ENCODE data around the gene ZNF598. TPM values are rescaled to one million over a fixed set of nuclear protein-coding genes. Genes with fewer than 3 reads are reported as not detected.

ZNF598 gene
- total RNA-seq, 1 experiment from 2014 or later: 70.9 TPM

- no peak overlapping the region for H2AK5ac ChIP-seq (ENCODE audit: insufficient read length, low read length)
- H3K4me1 Mint-ChIP-seq: peaks cover 29 to 35% of the 10 kb centered on the region in 2 experiments
- H4K91ac ChIP-seq (ENCODE audit: insufficient read length, low read depth, low read length): no peak overlapping the region
- H3K9me3 ChIP-seq (ENCODE audit: control insufficient read depth, low read depth, low read length): no peaks in the 10 kb centered on the region
- no peaks in the 10 kb centered on the region; the same call in 1 of the 2 replicates for H3K79me2 ChIP-seq (ENCODE audit: insufficient read depth, low read length)
- peaks cover 32% of the 10 kb centered on the region for H3K23me2 ChIP-seq (ENCODE audit: insufficient read length, low read depth, low read length, poor library complexity, severe bottlenecking)
- H2BK12ac ChIP-seq (ENCODE audit: insufficient read length, low read depth, low read length): no peak overlapping the region
- H3K27me3 Mint-ChIP-seq (ENCODE audit: low read depth): peaks cover 47% of the 10 kb centered on the region
- H4K5ac ChIP-seq (ENCODE audit: insufficient read length, low read depth, low read length): no peak overlapping the region
- H3K79me1 ChIP-seq (ENCODE audit: insufficient read depth, low read depth, low read length, poor library complexity, severe bottlenecking): no peaks in the 10 kb centered on the region
- H3T11ph ChIP-seq (ENCODE audit: low read length): no peak overlapping the region
- H3K4ac ChIP-seq (ENCODE audit: low read depth, low read length): no peak overlapping the region
- H3K4me2 ChIP-seq (ENCODE audit: insufficient read depth, insufficient read length, low read length): no peak overlapping the region
- no peak overlapping the region for H3K14ac ChIP-seq (ENCODE audit: insufficient read depth, low read length)
- no peak overlapping the region for H2AFZ ChIP-seq (ENCODE audit: low read length)
- no peak overlapping the region for H3K23ac ChIP-seq (ENCODE audit: insufficient read length, low read depth, low read length)
- TF ChIP-seq CTCF (conservative IDR thresholded peaks at IDR 0.05): no peak
- H3K56ac ChIP-seq (ENCODE audit: insufficient read length, low read depth, low read length): no peak overlapping the region
- no peak overlapping the region for H2BK15ac ChIP-seq (ENCODE audit: low read depth, low read length)
- H3K27me3 ChIP-seq (ENCODE audit: insufficient read depth, low read length): peaks cover 20% of the 10 kb centered on the region
- H3K9me3 Mint-ChIP-seq: no peaks in the 10 kb centered on the region; a peak in 1 of 5 replicates
- no peak for DNase-seq
- no CpG with 5 or more reads among the region's 10 CpGs for WGBS (ENCODE audit: extremely low coverage, insufficient read length, low lambda C conversion rate)
- H3K36me3 Mint-ChIP-seq (ENCODE audit: insufficient read depth in 1 of 3, low read depth in 3 of 3): peaks cover 0 to 20% (median 18%) of the 10 kb centered on the region in 3 experiments; a peak in 6 of 7 replicates
- no peak overlapping the region for H3K27ac Mint-ChIP-seq
- no peak overlapping the region for H2BK5ac ChIP-seq (ENCODE audit: insufficient read length, low read length)
- no peak overlapping the region for H2BK20ac ChIP-seq (ENCODE audit: low read depth, low read length, poor library complexity, severe bottlenecking)
- no peak overlapping the region for H3K9ac ChIP-seq (ENCODE audit: extremely low read depth, insufficient read length, low read length)
- H3K4me3 Mint-ChIP-seq: peak overlapping the region in 1 of 2 experiments; percentile 13; a peak in 1 of 5 replicates
- H3K4me1 ChIP-seq (ENCODE audit: insufficient read depth, low read length): no peaks in the 10 kb centered on the region; the same call in 1 of the 2 replicates
- H4K20me1 ChIP-seq (ENCODE audit: control insufficient read depth, insufficient read depth, insufficient read length): peaks cover 2% of the 10 kb centered on the region
- no peak overlapping the region for H2BK120ac ChIP-seq (ENCODE audit: low read depth, low read length, poor library complexity, severe bottlenecking)
- no peak overlapping the region for H3K27ac ChIP-seq (ENCODE audit: insufficient read length, low read depth, low read length)
- H3K18ac ChIP-seq (ENCODE audit: insufficient read length, low read depth, low read length): no peak overlapping the region
- H4K8ac ChIP-seq (replicated peaks; ENCODE audit: insufficient read length, low read depth, low read length): no peak overlapping the region
Measured at GRCh38 chr16:1987198-1987597, 22.4 kb downstream of the ZNF598 start.
